ENCODE data around the gene FBXL4. TPM values are rescaled to one million over a fixed set of nuclear protein-coding genes. Genes with fewer than 3 reads are reported as not detected.

Gene FBXL4
- polyA plus RNA-seq, 1 donor from 2014 or later: 9.7 TPM

- Histone ChIP-seq H2AFZ (ENCODE audit: low read depth, low read length) (no peak overlapping the region), H4K20me1 (ENCODE audit: insufficient read depth) (no peaks in the 10 kb centered on the region), H3K27me3 (ENCODE audit: insufficient read depth, low read depth, low read length) (no peaks in the 10 kb centered on the region), H3K79me2 (replicated peaks; ENCODE audit: insufficient read depth, low read length) (peaks cover 23% of the 10 kb centered on the region), H3K9me2 (ENCODE audit: insufficient read depth, low read length) (no peaks in the 10 kb centered on the region), H3F3A (ENCODE audit: insufficient read depth, low read length, poor library complexity, severe bottlenecking) (no peaks in the 10 kb centered on the region), H3K27ac (ENCODE audit: low read length) (no peak overlapping the region), H3K36me3 (ENCODE audit: insufficient read depth, low read length) (no peaks in the 10 kb centered on the region), H3K9me3 (ENCODE audit: low read length) (peaks cover 4% of the 10 kb centered on the region), H3K9ac (ENCODE audit: low read length) (no peak overlapping the region), H3K4me3 (ENCODE audit: low read length) (no peak overlapping the region), H3K4me2 (ENCODE audit: low read length) (no peak overlapping the region)
- no peak for TF ChIP-seq POLR2AphosphoS5 (IDR thresholded peaks at IDR 0.05)
- TF ChIP-seq TAF1 (IDR thresholded peaks at IDR 0.05; ENCODE audit: low read depth): no peak
- TF ChIP-seq SMC3 (conservative IDR thresholded peaks at IDR 0.05; ENCODE audit: poor library complexity): no peak
- TF ChIP-seq EP300 (conservative IDR thresholded peaks at IDR 0.05; ENCODE audit: poor library complexity, severe bottlenecking): no peak
- no peak for TF ChIP-seq MXI1 (conservative IDR thresholded peaks at IDR 0.05; ENCODE audit: poor library complexity, severe bottlenecking)
- TF ChIP-seq CTCF (IDR thresholded peaks at IDR 0.05; ENCODE audit: poor library complexity, severe bottlenecking): no peak
- TF ChIP-seq REST (IDR thresholded peaks at IDR 0.05; ENCODE audit: borderline replicate concordance): no peak
- no peak for TF ChIP-seq EZH2 (IDR thresholded peaks at IDR 0.05; ENCODE audit: borderline replicate concordance, insufficient read depth, low read length, poor library complexity, severe bottlenecking)
- TF ChIP-seq RAD21 (conservative IDR thresholded peaks at IDR 0.05): no peak
Observed at GRCh38 chr6:98944598-98945081, 3.1 kb downstream of the FBXL4 start.

- Histone ChIP-seq H4K20me1 (ENCODE audit: insufficient read depth) (no peaks in the 10 kb centered on the region), H3K9me3 (ENCODE audit: low read length) (peaks cover 4% of the 10 kb centered on the region), H3F3A (ENCODE audit: insufficient read depth, low read length, poor library complexity, severe bottlenecking) (no peaks in the 10 kb centered on the region), H3K27me3 (ENCODE audit: insufficient read depth, low read depth, low read length) (no peaks in the 10 kb centered on the region), H3K9me2 (ENCODE audit: insufficient read depth, low read length) (no peaks in the 10 kb centered on the region), H2AFZ (ENCODE audit: low read depth, low read length) (no peak overlapping the region), H3K79me2 (replicated peaks; ENCODE audit: insufficient read depth, low read length) (peaks cover 23% of the 10 kb centered on the region), H3K4me2 (ENCODE audit: low read length) (no peak overlapping the region), H3K27ac (ENCODE audit: low read length) (no peak overlapping the region), H3K36me3 (ENCODE audit: insufficient read depth, low read length) (no peaks in the 10 kb centered on the region), H3K9ac (ENCODE audit: low read length) (no peak overlapping the region), H3K4me3 (ENCODE audit: low read length) (no peak overlapping the region)
- TF ChIP-seq POLR2AphosphoS5 (IDR thresholded peaks at IDR 0.05) (no peak), CTCF (IDR thresholded peaks at IDR 0.05; ENCODE audit: poor library complexity, severe bottlenecking) (no peak), RAD21 (conservative IDR thresholded peaks at IDR 0.05) (no peak), MXI1 (conservative IDR thresholded peaks at IDR 0.05; ENCODE audit: poor library complexity, severe bottlenecking) (no peak), TAF1 (IDR thresholded peaks at IDR 0.05; ENCODE audit: low read depth) (no peak), REST (IDR thresholded peaks at IDR 0.05; ENCODE audit: borderline replicate concordance) (no peak), EZH2 (IDR thresholded peaks at IDR 0.05; ENCODE audit: borderline replicate concordance, insufficient read depth, low read length, poor library complexity, severe bottlenecking) (no peak)
Observed at GRCh38 chr6:98944168-98944567, 3.6 kb downstream of the FBXL4 start.
